GM12878 (cell line): ENCODE results near the gene VEGFA. TPM values are rescaled to one million over a fixed set of nuclear protein-coding genes. Genes with fewer than 3 reads are reported as not detected.
A peak's percentile ranks its signal among the peaks of the same experiment; 100 is the strongest.

ENCODE experiments used
- ATF7 ChIP-seq: fragments of 450-650 bp; IDR thresholded peaks from 2 replicates; pipeline ENCODE4 v1.6.1; 2016; ENCODE audit warnings: low read depth, mild to moderate bottlenecking
- CBX3 ChIP-seq: fragments of 200-600 bp; sonication (generic); IDR thresholded peaks from 2 replicates; pipeline ENCODE4 v1.6.1; 2016; ENCODE audit warnings: low read depth, borderline replicate concordance
- CHD1 ChIP-seq: IDR thresholded peaks from 2 replicates; pipeline ENCODE4 v1.6.1; 2012; ENCODE audit warnings: low read depth, low read length, improper control_type of control experiment
- ETV6 ChIP-seq, 2 experiments: fragments of 450-650 bp in 1 of 2; IDR thresholded peaks in 1 of 2; conservative IDR thresholded peaks in 1 of 2; 2 replicates each; pipeline ENCODE4 v1.6.1; 2014; ENCODE audit warnings: antibody characterized with exemption in 1 of 2, borderline replicate concordance in 1 of 2, low read depth in 1 of 2, mild to moderate bottlenecking in 1 of 2, moderate library complexity in 1 of 2
- FOS ChIP-seq: IDR thresholded peaks from 3 replicates; pipeline ENCODE4 v1.6.1; 2011; ENCODE audit warnings: borderline replicate concordance; ENCODE audit not compliant: insufficient read length; ENCODE audit errors: extremely low read depth
- HCFC1 ChIP-seq: fragments of 150-350 bp; IDR thresholded peaks from 2 replicates; pipeline ENCODE4 v1.6.1; 2014; ENCODE audit warnings: low read length
- HDGF ChIP-seq: fragments of 450-650 bp; IDR thresholded peaks from 2 replicates; pipeline ENCODE4 v1.6.1; 2016; ENCODE audit warnings: antibody characterized with exemption
- MYB ChIP-seq: fragments of 150-350 bp; IDR thresholded peaks from 2 replicates; pipeline ENCODE4 v1.6.1; 2014; ENCODE audit warnings: mild to moderate bottlenecking, low read depth, low read length, borderline replicate concordance
- PML ChIP-seq: IDR thresholded peaks from 2 replicates; pipeline ENCODE4 v1.6.1; 2012; ENCODE audit warnings: low read length, inconsistent platforms
- RFX5 ChIP-seq: IDR thresholded peaks from 2 replicates; pipeline ENCODE4 v1.6.1; 2011; ENCODE audit warnings: low read depth, low read length, improper control_type of control experiment
- SP1 ChIP-seq: IDR thresholded peaks from one replicate; pipeline ENCODE4 v1.6.1; 2011; ENCODE audit warnings: low read depth, low read length
- STAT1 ChIP-seq: fragments of 450-650 bp; conservative IDR thresholded peaks from 2 replicates; pipeline ENCODE4 v1.6.1; 2014; ENCODE audit warnings: antibody characterized with exemption, mild to moderate bottlenecking
- YY1 ChIP-seq: IDR thresholded peaks from 2 replicates; pipeline ENCODE4 v1.6.1; 2011; ENCODE audit warnings: low read depth, mild to moderate bottlenecking, low read length
- ZBTB4 ChIP-seq: fragments of 450-650 bp; formaldehyde crosslinking; IDR thresholded peaks from 2 replicates; pipeline ENCODE4 v1.4.0; 2022; ENCODE audit warnings: mild to moderate bottlenecking, moderate library complexity
- polyA plus RNA-seq, 11 experiments: library from polyadenylated mRNA; depleted of rRNA in 4 of 11; unstranded in 6 of 11; stranded (reverse) in 5 of 11; fragments of >200 nt; fragmentation: Nextera tagmentation in 4 of 11; fragmentation: Illumina TruSeq in 1 of 11; extraction: Ambion mirVana in 4 of 11; extraction: Trizol in 1 of 11; gene quantifications; 1 replicate in 1 of 11; 2 replicates in 10 of 11; pipeline versions ENCODE4 v1.2.1 to v1.2.3, GENCODE V29; 2011 to 2016; ENCODE audit warnings: inconsistent platforms in 2 of 11, missing spikeins in 2 of 11, low read depth in 1 of 11
- total RNA-seq, 4 experiments: library from RNA; depleted of rRNA in 3 of 4; stranded (reverse); fragments of >200 nt in 3 of 4; fragmentation: Illumina TruSeq in 1 of 4; extraction: Trizol in 1 of 4; gene quantifications; 2 replicates each; pipeline versions ENCODE4 v1.2.1 to v1.2.3, GENCODE V29; 2013 to 2021
- TF ChIP-seq, protein P1 (sequence below): fragments of 450-650 bp; formaldehyde crosslinking; IDR thresholded peaks from 2 replicates; pipeline ENCODE4 v1.4.0; 2020; ENCODE audit warnings: mild to moderate bottlenecking, moderate library complexity
- TF ChIP-seq, protein P2 (sequence below): IDR thresholded peaks from 2 replicates; pipeline ENCODE4 v1.6.1; 2011; ENCODE audit warnings: borderline replicate concordance, low read depth, mild to moderate bottlenecking, moderate library complexity, low read length; ENCODE audit not compliant: insufficient read depth, poor library complexity, severe bottlenecking
- TF ChIP-seq, protein P3 (sequence below): IDR thresholded peaks from 2 replicates; pipeline ENCODE4 v1.6.1; 2012; ENCODE audit warnings: mild to moderate bottlenecking, low read depth, low read length

Gene VEGFA
- total and polyA plus RNA-seq, 10 of the 15 experiments (the other 5 are each of a cell fraction or from before 2014, with no cell fraction given), result 0.96 to 140 (median 16.9) TPM

DNA sequence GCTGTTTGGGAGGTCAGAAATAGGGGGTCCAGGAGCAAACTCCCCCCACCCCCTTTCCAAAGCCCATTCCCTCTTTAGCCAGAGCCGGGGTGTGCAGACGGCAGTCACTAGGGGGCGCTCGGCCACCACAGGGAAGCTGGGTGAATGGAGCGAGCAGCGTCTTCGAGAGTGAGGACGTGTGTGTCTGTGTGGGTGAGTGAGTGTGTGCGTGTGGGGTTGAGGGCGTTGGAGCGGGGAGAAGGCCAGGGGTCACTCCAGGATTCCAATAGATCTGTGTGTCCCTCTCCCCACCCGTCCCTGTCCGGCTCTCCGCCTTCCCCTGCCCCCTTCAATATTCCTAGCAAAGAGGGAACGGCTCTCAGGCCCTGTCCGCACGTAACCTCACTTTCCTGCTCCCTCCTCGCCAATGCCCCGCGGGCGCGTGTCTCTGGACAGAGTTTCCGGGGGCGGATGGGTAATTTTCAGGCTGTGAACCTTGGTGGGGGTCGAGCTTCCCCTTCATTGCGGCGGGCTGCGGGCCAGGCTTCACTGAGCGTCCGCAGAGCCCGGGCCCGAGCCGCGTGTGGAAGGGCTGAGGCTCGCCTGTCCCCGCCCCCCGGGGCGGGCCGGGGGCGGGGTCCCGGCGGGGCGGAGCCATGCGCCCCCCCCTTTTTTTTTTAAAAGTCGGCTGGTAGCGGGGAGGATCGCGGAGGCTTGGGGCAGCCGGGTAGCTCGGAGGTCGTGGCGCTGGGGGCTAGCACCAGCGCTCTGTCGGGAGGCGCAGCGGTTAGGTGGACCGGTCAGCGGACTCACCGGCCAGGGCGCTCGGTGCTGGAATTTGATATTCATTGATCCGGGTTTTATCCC, at the start of gene VEGFA (continued):
- TF ChIP-seq ZBTB4 (CRISPR knock-in tag) (no peak), CBX3 (no peak), STAT1 (no peak), SP1 (peak; percentile 44), HCFC1 (no peak), YY1 (peak; percentile 70; the same call in 1 of the 2 replicates), PML (0 out of 2 replicates have a peak, but pooled peaks have one; percentile 55), MYB (no peak), ATF7 (peak; percentile 54), HDGF (peak; percentile 54; the same call in 1 of the 2 replicates), CHD1 (no peak), ETV6 (conservative IDR thresholded peaks at IDR 0.05 in 1 of 2, IDR thresholded peaks at IDR 0.05 in 1 of 2; ENCODE audit: borderline replicate concordance in 1 of 2, low read depth in 1 of 2) (peak in 1 of 2 experiments; percentile 17; a peak in 1 of 4 replicates), RFX5 (no peak), FOS (no peak)
- TF ChIP-seq, protein P1, sequence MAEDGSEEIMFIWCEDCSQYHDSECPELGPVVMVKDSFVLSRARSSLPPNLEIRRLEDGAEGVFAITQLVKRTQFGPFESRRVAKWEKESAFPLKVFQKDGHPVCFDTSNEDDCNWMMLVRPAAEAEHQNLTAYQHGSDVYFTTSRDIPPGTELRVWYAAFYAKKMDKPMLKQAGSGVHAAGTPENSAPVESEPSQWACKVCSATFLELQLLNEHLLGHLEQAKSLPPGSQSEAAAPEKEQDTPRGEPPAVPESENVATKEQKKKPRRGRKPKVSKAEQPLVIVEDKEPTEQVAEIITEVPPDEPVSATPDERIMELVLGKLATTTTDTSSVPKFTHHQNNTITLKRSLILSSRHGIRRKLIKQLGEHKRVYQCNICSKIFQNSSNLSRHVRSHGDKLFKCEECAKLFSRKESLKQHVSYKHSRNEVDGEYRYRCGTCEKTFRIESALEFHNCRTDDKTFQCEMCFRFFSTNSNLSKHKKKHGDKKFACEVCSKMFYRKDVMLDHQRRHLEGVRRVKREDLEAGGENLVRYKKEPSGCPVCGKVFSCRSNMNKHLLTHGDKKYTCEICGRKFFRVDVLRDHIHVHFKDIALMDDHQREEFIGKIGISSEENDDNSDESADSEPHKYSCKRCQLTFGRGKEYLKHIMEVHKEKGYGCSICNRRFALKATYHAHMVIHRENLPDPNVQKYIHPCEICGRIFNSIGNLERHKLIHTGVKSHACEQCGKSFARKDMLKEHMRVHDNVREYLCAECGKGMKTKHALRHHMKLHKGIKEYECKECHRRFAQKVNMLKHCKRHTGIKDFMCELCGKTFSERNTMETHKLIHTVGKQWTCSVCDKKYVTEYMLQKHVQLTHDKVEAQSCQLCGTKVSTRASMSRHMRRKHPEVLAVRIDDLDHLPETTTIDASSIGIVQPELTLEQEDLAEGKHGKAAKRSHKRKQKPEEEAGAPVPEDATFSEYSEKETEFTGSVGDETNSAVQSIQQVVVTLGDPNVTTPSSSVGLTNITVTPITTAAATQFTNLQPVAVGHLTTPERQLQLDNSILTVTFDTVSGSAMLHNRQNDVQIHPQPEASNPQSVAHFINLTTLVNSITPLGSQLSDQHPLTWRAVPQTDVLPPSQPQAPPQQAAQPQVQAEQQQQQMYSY (CRISPR knock-in tag), result no peak
- TF ChIP-seq, protein P2, sequence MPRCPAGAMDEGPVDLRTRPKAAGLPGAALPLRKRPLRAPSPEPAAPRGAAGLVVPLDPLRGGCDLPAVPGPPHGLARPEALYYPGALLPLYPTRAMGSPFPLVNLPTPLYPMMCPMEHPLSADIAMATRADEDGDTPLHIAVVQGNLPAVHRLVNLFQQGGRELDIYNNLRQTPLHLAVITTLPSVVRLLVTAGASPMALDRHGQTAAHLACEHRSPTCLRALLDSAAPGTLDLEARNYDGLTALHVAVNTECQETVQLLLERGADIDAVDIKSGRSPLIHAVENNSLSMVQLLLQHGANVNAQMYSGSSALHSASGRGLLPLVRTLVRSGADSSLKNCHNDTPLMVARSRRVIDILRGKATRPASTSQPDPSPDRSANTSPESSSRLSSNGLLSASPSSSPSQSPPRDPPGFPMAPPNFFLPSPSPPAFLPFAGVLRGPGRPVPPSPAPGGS, result no peak
- TF ChIP-seq, protein P3, sequence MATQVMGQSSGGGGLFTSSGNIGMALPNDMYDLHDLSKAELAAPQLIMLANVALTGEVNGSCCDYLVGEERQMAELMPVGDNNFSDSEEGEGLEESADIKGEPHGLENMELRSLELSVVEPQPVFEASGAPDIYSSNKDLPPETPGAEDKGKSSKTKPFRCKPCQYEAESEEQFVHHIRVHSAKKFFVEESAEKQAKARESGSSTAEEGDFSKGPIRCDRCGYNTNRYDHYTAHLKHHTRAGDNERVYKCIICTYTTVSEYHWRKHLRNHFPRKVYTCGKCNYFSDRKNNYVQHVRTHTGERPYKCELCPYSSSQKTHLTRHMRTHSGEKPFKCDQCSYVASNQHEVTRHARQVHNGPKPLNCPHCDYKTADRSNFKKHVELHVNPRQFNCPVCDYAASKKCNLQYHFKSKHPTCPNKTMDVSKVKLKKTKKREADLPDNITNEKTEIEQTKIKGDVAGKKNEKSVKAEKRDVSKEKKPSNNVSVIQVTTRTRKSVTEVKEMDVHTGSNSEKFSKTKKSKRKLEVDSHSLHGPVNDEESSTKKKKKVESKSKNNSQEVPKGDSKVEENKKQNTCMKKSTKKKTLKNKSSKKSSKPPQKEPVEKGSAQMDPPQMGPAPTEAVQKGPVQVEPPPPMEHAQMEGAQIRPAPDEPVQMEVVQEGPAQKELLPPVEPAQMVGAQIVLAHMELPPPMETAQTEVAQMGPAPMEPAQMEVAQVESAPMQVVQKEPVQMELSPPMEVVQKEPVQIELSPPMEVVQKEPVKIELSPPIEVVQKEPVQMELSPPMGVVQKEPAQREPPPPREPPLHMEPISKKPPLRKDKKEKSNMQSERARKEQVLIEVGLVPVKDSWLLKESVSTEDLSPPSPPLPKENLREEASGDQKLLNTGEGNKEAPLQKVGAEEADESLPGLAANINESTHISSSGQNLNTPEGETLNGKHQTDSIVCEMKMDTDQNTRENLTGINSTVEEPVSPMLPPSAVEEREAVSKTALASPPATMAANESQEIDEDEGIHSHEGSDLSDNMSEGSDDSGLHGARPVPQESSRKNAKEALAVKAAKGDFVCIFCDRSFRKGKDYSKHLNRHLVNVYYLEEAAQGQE, result no peak
